ENCODE measurements around the gene NRG2. TPM values are rescaled to one million over a fixed set of nuclear protein-coding genes. Genes with fewer than 3 reads are reported as not detected.

Gene NRG2
- total RNA-seq, 1 donor from 2014 or later: 0.81 TPM

DNA sequence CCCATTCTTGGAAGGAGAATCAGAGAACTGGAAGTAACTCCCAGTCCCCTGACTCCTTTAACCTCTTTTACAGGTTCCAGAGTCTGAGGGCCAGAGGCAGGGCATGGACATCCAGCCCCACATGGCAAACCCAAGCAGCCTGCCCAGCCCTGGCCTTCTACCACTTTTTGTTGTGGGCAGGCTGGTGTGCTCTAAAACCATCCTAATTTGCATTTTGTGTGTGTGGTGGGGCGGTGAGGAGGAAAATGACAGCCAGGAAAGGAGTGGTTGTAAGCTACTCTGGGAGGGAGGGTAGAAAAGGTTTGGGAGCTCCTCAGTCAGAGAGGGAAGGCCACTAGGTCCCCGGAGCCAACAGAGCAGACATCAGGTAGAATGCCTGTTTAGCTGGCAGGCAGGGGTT is 156.9 kb downstream of the NRG2 start:
- DNase-seq (ENCODE audit: low spot score): no peak
- ATAC-seq: no peak

DNA sequence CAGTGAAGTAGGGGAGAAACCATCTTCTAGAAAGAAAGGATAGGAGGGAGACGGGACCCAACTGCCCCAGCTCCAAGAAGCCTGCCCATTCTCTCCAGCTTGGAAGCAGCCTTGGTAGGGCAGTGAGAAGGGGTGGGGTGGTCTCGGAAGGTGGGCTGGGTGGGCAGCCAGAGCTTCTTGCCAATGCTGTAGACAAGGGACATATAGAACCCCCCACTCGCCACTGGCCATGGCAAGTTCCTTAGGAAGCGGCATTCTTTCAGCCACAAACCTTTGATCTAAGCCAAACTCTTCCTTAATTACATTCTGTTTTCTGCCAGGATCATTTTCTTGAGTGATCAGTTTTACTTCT is 157.3 kb downstream of the NRG2 start:
- no peak for DNase-seq (ENCODE audit: low spot score)
- ATAC-seq: no peak

DNA sequence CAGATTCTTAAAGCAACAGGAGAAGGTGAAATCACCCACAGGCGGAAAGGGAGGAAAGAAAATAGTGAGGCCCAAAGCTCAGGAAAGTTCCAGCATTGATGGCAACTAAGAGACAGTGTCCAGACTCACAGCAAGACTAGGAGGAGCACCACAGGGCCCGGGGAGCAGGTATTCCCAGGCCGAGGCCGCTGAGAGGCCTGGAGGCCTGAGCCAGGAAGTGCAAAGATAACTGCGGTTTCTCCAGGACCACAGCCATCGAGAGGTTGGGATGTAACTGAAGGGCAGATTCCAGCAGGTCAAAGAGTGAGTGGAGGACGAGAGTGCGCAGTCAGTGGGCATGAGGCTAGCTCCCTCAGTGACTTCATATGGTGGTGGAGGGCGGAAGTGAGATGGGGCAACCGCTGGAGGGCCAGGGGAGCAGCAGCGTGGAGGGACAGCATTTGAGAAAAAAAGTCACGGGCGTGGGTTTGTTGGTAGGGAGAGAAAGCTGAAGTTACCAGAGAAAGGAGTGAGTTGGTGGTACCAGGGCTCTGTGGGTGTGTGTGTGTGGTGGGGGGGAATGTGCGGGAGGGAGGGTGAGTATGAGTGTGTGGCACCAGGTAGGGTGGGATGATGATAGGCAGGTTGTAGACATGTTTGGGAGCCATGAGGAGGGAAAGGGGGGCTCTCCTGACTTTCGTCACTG is 157.8 kb downstream of the NRG2 start:
- DNase-seq (ENCODE audit: low spot score) (no peak), ATAC-seq (no peak)

DNA sequence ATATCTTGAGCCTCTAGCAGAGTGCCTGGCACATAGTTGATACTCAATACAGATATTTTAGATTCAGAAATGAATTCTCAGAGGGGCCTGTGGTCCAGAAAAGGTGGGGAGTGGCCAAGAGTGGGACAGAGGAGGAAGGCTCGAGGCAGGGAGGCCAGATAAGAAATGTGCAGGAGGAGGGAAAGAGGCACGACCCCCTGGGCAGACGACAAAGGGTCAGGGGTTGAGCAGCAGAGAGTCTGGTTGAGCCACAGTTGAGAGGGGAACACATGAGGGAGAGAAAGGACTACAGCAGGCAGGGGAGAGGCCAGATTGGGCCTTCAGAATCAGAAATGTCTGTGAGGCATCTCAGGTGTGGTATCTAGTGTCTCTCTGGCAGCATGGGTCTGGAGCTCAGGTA is 158.4 kb downstream of the NRG2 start:
- ATAC-seq: no peak
- DNase-seq (ENCODE audit: low spot score): no peak

DNA sequence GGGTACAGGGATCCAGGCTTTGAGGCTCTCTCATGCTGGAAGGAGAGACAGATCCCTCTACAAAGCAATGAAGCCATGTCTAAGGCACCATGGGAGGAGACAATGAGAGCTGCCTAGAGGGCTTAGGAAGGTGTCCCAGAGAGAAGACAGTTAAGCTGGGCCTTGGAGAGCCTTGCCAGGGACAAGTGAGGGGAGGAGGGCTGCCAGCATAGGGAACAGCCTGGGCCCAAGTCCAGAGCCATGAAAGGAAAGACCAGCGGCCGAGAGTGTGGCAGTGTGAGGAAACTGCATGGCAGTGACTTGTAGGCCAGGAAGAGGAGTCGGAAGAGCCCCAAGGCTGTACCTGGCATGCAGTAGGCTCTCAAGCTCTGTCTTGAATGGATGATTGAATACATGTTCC is 159.0 kb downstream of the NRG2 start:
- ATAC-seq (no peak), DNase-seq (ENCODE audit: low spot score) (no peak)

DNA sequence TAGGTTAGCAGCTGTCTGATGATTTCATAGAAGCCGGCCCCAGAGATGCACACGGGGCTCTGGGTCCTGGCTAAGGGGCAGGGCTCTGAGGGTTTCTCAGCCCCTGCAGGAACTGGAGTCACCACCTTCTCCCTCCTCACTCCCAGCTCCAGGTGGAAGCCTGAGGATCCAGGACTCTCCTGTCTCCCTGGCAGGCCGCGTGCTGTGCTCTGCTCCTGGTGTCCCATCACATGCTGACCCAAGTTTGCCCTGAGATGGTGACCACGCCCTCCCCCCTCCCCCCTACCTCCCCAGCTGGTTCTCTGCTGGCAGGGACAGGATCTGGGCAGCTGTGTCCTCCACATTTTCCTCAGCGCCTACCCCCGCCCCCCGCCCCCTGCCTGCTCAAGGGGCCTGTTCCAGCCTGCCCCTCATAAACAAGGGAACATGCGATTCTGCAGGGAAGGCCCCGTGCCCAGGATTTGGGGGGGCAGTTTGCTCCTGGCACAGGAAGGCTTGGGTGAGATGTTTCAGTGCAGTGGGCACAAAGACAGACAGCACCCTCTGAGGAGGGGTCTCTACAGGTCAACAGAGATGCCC is 160.0 kb downstream of the NRG2 start:
- ATAC-seq: no peak
- no peak for DNase-seq (ENCODE audit: low spot score)

DNA sequence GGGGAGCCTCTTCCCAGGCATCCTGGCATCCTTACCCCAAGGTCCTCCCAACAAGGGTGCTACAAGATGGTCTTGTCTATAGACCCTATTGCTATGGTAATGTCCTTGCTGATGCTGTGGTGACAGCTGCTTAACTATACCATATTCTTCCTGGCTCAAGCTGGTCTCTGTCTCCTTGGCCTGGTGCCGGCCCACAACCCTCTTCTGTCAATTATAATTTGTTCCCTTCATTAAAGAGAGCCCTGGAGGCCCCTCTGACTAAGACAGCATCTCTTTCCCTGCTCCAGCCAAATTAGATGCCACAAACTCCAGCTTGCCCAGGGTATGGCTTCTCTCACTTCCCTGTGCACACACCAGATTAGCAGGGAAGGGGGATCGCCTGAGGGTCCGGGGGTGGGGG is 160.8 kb downstream of the NRG2 start:
- DNase-seq (ENCODE audit: low spot score) (no peak), ATAC-seq (no peak)

DNA sequence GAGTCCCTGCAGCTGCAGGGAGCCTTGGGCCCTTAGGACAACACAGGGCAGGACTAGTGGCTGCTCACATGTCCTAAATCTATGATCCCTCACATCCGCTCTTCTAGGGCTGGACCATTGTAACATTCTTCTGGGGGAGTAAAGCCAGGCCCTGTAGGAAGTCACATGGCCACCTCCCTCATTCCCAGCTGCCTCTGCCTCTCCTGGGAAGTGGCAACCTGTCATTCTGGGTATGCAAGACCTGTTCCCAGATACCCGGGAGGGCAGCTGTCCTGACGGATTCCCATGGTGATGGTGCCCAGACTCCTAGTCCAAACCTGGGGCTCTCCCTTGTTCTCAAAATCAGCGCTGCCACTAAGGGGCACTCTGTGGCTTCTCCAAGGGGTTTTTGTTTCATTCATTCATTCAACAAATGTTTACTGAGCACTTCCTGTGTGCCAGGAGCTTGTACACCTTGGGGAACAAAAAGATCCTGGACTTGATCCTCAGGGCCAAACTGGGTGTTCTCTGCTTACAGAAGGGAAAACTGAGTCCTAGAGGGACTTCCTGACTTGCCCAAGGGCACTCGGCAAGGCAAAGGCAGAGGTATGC is 161.9 kb downstream of the NRG2 start:
- DNase-seq (ENCODE audit: low spot score): no peak
- ATAC-seq: no peak

DNA sequence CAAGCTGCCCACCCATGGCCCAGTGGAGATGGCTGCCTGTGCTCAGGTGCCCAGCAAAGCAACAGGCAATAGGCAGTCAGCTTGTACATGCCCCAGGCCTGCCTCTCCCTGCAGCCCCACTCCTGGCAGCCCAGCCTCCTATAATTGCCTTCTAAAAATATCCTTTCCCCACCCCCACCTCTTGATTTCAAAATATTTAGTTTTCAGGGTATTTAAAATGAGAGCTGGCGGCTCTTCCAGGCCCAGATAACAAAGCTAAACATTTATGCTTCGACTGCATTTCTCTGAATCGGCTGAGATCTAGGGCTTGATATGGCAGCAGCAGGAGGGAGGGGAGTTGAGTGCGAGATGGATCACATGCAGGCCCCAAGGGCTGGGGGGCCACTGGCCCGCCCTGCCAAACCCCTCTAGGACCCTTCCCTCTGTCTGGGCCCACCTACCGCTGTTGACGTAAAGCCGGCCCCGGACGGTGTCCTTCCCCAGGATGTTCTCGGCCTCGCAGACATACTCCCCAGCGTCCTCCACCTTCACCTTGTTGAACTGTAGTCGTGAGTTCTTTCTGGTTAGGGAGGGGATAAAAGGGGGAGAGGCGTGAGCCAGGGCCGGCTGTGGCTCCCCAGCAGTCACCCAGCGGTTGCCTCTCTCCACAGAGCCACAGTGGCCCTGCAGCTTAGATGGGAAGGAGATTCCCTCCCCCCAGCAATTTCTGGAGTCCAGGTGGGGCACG is 162.5 kb downstream of the NRG2 start:
- DNase-seq (ENCODE audit: low spot score) (no peak), ATAC-seq (no peak)

DNA sequence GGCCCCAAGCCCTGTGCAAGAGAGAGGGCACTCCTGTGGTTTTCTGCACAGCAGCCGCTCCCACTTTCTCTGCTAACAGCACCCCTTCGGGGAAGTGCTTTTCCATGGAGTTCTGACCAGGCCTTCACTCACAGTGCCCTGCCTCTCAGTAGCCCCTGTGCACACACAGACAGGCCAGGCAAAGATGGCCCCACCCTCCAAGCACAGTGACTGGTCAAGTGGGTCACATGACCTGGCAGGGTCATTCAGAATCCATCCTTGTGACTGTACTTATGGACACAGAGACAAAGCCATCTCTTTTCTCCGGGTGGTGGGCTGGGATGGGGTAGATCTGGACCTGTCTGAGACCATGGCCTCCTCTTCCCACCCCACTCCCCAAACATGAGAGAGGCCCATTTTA is 165.0 kb downstream of the NRG2 start:
- ATAC-seq (no peak), DNase-seq (ENCODE audit: low spot score) (no peak)

DNA sequence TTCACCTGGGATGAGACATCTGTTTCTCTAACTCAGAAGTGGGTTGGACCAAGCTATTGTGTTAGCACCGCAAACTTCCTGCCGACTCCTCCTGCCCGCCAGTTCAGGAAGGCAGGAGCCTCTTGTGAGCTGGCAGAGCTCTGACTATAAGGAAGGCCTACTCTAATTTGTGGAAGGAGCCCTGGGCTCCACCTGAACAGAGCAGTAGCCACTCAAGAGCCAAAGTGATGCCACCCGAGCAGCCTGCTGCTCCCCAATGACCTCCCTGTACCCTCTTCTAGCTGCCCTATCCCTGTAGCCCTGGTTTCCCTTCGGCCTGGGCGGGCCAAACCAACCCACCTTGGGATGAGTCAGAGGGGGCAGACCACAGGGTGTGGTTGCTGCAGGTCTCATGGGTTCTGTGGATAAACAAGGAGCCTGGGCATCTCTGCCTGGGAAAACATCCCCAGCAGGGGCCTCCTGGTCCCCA is 165.9 kb downstream of the NRG2 start:
- no peak for ATAC-seq
- no peak for DNase-seq (ENCODE audit: low spot score)

DNA sequence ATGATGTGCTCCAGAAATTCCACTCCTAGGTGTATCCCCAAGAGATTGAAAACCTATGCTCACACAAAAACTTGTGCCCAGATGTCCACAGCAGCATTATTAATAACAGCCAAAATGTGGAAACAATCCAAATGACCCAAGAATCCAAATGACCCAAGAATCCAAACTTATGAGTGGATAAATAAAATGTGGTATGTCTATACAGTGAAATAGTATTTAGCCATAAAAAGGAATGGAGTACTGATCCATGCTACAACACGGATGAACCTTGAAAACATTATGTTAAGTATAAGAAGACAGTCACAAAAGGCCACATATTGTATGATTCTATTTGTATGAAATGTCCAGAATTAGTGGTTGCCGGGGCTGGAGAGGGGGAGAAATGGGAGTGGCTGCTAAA is 167.1 kb downstream of the NRG2 start:
- ATAC-seq: no peak
- no peak for DNase-seq (ENCODE audit: low spot score)

DNA sequence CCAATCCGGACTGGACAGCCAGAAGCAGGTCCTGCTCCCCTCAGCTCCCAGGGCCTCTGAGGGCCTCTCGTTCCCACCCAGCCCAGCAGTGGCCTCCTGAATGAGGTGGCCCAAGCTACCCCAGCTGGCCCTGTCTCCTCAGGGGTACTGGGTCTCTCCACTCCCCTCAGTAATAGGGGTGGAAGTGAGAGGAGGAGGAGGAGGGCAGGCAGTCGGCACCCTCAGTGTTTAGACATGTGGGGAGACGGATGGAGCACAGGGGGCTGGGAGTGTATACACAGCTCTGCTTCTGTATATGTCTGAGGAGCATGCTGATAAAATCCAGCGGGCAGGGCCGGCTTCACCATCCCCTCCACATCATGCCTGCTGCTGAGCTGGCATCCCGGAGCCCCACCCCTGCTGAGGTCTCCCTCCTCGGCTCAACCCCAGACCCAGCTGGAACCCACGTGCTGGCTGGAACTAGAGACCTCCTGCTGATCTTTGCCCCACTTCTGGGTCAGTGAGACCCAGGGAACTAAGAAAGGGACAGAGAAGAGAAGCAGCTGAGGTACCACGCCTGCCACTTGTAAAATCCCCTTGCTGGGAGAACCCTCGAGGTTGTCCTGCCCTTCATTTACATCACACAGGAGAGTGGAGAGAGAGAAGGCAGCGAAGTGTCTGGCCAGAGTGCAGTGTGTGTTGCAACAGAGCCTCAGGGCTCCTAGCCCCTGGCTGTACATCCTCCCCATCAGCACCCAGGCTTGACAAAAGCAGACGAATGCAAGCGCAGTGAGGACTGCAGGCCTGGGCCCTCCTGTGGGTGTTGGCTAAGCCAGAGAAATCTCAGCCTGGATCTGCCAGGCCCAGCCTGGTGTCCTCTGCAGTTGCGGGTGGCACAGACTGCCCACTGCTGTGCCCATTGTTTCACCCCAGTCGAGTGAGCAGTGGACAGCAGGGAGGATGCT is 170.0 kb downstream of the NRG2 start:
- no peak for DNase-seq (ENCODE audit: low spot score)
- ATAC-seq: no peak

DNA sequence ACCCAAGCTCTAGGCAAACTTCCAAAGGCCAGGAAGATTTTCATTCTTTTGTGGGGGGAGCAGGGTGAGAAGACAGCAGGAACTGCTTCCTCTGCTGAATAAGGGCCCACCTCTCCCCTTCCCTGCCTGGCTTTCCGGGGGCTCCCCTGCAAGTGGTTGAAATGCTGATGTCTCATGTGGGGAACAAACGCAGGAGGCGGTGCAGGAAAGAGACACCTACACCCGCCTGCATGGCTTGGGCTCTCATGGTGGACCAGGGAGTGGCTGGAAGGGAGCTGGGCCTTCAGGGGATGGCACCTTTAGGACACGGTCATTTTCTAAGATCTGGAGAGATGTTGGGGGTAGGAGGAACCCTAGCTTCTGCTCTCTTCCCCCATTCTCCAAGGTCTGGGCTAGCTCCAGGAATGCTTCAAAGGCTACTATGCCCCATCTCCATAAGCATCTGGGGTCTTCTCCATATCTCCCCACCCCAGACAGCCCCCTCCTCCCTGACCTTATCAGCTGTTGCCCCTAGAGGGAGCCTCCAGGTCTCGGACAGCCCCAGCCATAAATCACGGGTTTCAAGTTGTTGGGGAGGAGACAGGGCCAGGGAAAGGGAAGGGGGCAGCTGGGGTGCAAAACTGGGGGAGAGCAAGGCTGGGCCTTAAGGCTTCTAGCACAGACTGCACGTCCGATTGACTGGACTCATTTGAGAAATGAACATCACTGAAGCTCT is 170.9 kb downstream of the NRG2 start:
- DNase-seq (ENCODE audit: low spot score) (no peak), ATAC-seq (no peak)

DNA sequence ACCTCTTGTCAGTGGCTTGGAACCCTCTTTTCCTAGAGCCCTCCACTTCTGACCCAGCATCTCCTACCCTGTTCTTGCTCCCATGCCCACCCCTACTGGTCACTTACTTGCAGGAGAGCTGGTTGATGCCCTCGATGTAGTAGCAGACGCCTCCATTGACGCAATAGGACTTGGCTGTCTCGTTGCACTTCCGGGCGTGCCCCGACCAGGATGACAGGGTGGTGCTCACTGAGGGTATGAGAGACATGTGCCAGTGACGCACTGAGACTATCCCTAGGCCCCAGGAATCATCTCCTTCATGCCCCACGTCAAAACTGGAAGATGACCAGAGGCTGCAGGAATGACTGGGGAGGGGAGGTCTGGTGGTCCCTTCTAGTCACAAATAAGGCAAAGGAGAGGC is 171.5 kb downstream of the NRG2 start:
- no peak for ATAC-seq

DNA sequence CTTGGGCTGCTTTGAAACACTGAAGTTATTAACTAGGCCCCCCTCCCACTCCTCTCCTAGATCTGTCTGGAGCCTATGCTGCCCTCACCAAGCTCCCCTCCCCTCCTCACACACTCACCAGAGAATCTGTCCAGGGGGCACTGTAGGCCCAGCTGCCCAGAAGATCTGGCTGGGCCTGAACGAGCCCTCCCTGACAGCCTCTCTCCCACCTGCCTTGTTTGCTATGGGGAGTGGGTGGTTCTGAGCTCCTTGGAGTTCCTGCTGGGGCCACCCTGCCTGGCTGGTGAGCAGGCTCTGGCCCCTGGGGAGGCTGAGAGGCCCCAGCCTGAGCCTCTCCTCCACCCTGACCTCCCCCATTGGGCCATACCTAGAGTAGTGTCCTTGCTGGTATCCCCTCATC is 172.4 kb downstream of the NRG2 start:
- DNase-seq (ENCODE audit: low spot score): no peak
- no peak for ATAC-seq

More for the DNA sequence above, 171.5 kb downstream of the NRG2 start:
- DNase-seq (ENCODE audit: low spot score): no peak

DNA sequence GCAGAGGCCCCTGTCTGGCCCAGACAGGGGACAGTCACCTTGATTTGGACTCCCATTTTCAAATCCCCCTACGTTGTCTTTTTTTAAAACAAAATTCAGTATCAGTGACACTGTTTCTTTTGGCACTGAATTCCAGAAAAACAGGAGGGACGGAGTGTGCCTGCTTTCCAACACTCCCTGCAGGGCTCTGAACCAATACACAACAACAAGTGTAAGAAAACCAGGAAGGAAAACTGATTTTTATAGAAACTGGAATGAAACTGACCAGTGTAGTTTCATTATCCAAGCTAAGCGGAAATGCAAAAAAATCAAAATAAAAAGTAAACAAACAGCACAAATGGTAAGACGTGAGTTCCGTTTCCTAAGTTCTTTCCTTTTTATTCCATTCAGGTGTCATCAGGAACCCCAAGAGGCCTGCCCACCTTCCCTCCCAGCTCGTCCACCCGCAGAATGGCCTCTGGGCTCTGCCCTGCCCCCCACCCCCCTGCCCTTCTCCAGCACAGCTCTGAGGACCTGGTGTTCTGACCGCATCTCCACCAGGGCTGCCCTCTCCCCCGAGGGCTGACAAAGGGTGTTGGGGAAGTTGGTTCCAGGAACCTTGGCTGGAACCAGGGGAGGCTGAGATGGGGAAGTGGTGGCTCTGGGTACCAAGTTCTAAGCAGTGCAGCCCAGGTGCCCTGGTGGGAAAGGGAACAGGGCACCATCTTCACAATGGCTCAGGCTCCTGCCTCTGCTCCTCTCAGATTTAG is 173.9 kb downstream of the NRG2 start:
- ATAC-seq: no peak
- no peak for DNase-seq (ENCODE audit: low spot score)

DNA sequence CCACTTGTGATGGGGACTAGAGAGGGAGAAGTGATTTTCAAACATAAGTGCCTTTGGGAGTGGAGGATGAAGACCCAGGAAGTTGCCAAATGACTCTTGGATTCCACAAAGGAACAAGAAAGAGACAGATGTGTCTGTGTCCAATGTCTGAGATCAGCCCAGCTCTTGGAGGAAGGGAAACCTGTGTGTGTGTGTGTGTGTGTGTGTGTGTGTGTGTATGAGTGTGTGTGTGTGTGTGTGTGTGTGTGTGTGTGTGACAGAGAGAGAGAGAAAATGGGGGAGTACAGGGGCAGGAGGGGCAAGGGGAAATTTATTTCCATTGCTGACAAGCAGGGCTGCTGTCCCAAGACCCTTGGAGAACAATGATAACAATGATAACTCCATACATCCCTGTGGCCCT is 175.5 kb downstream of the NRG2 start:
- no peak for ATAC-seq
- DNase-seq (ENCODE audit: low spot score): no peak

DNA sequence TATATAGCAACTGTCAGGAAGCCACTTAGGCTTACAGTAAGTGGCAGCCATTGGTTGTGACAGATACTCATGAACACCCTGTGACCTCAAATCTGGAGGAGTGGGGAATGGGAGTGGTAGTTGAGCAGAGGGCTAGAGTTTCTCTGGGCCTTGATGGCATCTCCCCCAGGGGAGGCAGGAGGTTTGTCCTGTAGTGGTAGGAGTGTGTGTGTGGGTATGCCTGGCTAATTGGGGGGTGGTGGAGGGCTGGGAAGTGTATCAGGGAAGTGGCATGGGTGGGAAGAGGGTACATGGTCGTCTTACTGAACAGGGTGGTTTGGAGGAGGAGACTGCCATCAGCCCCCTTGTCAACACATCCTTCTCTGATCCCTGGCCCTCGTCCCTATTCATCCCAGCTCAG is 176.0 kb downstream of the NRG2 start:
- DNase-seq (ENCODE audit: low spot score): no peak

More for the DNA sequence above, 176.0 kb downstream of the NRG2 start:
- no peak for ATAC-seq

Measured in left lobe of liver (tissue), 2 donors.